ENCODE results near the gene USH1G.

GRCh38 chr17:74972107-74972972 is 49.3 kb upstream of the USH1G start, which contains the start of gene HID1:
- TF ChIP-seq EZH2phosphoT487 (conservative IDR thresholded peaks at IDR 0.05; ENCODE audit: low read length) (no peak), CTCF (IDR thresholded peaks at IDR 0.05; ENCODE audit: insufficient read depth, low read length, poor library complexity, severe bottlenecking) (no peak)
